Mucosa of rectum (tissue), 2 donors: Measurements from ENCODE around the gene COG8.
A peak's percentile ranks its signal among the peaks of the same experiment; 100 is the strongest.
"Not testable (repeated sequence)": the region's sequence is repeated elsewhere in the genome, so short reads cannot be mapped to it uniquely, and the experiment has no call there.

Experiments used
- H3K27ac ChIP-seq, 2 donors: one replicate each; pipeline ENCODE4 v1.7.0; 2013; ENCODE audit warnings: inconsistent platforms in 2 of 2, low read depth in 2 of 2, low read length in 2 of 2
- H3K27me3 ChIP-seq, 2 donors: one replicate each; pipeline ENCODE4 v1.7.0; 2013; ENCODE audit warnings: low read length in 2 of 2; ENCODE audit not compliant: control insufficient read depth in 2 of 2, insufficient read depth in 2 of 2
- H3K36me3 ChIP-seq, 2 donors: one replicate each; pipeline ENCODE4 v1.7.0; 2013; ENCODE audit warnings: low read length in 2 of 2; ENCODE audit not compliant: control insufficient read depth in 2 of 2, insufficient read depth in 2 of 2
- H3K4me1 ChIP-seq, 2 donors: one replicate each; pipeline ENCODE4 v1.7.0; 2013; ENCODE audit warnings: low read length in 2 of 2, mild to moderate bottlenecking in 1 of 2; ENCODE audit not compliant: control insufficient read depth in 2 of 2, insufficient read depth in 2 of 2
- H3K4me3 ChIP-seq, 2 donors: one replicate each; pipeline ENCODE4 v1.7.0; 2013; ENCODE audit warnings: low read length in 2 of 2
- H3K9ac ChIP-seq, 2 donors: one replicate each; pipeline ENCODE4 v1.7.0; 2013; ENCODE audit warnings: low read length in 2 of 2, low read depth in 1 of 2, mild to moderate bottlenecking in 1 of 2
- H3K9me3 ChIP-seq, 2 donors: one replicate each; pipeline ENCODE4 v1.7.0; 2013; ENCODE audit warnings: low read length in 2 of 2; ENCODE audit not compliant: control insufficient read depth in 2 of 2
- donor health status: healthy.
- donor health status: Normal muscosa, but diverticular disease.

Gene COG8

DNA sequence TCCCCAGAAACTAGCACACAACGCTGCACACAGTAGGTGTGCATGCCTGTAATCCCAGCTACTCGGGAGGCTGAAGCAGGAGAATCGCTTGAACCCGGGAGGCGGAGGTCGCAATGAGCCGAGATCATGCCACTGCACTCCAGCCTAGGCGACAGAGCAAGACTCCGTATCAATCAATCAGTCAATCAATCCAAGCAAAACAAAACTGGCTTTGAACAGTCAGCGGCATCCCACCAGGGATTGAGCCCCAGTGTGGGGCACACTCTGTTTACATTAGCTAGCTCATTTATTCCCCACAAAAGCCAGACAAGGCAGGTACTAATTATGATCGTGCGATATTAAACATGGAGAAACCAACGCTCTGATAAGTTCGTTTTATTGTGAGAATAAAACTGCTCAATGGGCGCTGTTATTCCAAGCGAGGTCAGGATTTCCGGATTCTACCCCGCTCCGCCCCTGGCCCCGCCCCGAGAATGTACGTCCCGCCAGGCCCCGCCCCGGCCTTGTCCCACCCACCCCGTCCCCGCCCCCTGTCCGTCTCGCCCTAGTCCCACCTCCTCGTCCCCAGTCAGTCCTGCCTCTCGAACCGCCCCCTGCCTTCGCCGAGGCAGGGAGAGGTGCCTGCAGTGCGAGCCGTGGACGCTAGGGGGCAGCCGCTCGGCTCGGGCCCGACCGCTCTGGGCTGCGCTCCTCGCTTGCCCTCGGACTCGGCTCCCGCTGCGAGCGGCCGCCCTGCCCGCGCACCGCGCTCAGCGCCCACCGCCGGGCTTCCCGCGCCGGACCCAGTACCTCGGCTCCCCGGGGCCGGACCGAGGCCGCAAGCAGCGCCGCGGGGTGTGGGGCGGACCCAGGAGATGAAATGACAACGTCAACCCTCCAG is 28.5 kb downstream of the COG8 start, which contains the start of gene VPS4A:
VPS4A (plus strand) TSS at position 698 of the 880 bp plus-strand sequence; CDS start at position 860, 162 bp downstream.
- Histone ChIP-seq H3K4me3 (peak within 1 kb of the TSS; percentile 80 to 93), H3K9me3 (no peaks in the 10 kb centered on the region), H3K27ac (peak within 1 kb of the TSS; percentile 82 to 86), H3K4me1 (peaks cover 4 to 10% of the 10 kb centered on the region in 2 donors), H3K27me3 (no peaks in the 10 kb centered on the region), H3K9ac (peak within 1 kb of the TSS; percentile 84 to 88), H3K36me3 (peaks cover 7 to 18% of the 10 kb centered on the region in 2 donors)

DNA sequence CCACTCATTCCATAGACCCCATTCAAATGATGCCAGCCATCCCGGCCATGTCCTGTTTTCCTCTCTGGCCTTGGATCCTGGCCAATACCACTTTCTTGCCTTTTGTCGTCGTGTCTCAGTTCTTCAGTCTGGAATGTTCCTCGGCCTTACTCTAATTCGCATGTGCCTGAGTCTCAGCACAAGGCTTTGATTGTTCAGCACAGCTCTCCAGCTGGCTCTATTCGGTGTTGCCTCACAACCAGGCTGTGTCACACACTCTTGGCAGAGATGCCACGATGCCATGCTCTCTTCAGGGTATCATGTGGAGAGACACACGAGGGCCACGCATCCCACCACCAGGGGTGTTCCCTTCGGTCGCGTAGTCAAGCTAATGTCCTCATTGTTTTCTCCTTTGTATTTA is 30.0 kb downstream of the COG8 start:
- Histone ChIP-seq H3K27ac (no peak overlapping the region), H3K9me3 (no peaks in the 10 kb centered on the region), H3K4me3 (no peak overlapping the region), H3K9ac (no peak overlapping the region), H3K4me1 (peaks cover 4 to 10% of the 10 kb centered on the region in 2 donors), H3K27me3 (no peaks in the 10 kb centered on the region), H3K36me3 (peaks cover under 1 to 3% of the 10 kb centered on the region in 2 donors)

DNA sequence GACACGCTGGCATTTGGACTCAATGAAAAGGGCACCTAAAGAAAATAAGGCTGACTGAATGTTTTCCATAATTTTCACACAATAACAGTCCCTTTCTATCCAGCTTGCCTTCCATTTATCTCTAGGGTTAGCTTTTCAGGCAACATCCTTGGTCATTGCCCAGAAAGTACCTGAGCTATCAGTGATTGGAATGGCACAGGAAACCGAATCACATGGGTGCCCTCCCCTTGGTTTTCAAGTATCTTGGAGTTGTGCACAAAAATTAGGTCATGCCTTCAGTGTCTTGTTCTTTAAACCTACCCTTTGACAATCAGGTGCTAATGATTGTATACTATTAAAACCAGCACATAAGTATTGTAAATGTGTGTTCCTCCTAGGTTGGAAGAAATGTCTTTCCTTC is 31.5 kb downstream of the COG8 start:
- H3K4me3 ChIP-seq, result no peak overlapping the region
- no peak overlapping the region for H3K9ac ChIP-seq
- peaks cover 2 to 4% of the 10 kb centered on the region in 2 donors for H3K36me3 ChIP-seq
- peaks cover 4 to 10% of the 10 kb centered on the region in 2 donors for H3K4me1 ChIP-seq
- H3K9me3 ChIP-seq, result no peaks in the 10 kb centered on the region
- H3K27ac ChIP-seq, result no peak overlapping the region
- no peaks in the 10 kb centered on the region for H3K27me3 ChIP-seq

DNA sequence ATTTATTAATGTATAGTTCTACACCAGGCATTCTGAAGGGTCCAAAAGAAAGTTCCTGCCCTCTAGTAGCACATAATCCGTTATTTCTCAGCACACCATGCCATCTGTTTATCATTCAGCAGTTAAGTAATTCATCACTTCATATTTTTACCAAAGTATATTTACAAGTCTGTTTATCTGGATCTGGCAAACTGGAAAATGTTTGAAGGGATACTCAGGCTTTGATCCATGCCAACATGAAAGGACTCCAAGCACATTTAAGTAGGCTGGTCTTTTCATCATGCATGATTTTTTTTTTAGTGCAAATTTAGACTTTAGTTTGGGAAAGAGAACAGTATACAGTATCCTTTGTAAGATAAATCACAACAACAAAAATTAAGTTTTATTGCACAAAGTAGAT is 32.3 kb downstream of the COG8 start:
- Histone ChIP-seq H3K36me3 (peaks cover 2 to 4% of the 10 kb centered on the region in 2 donors), H3K9ac (no peak overlapping the region), H3K4me1 (peaks cover 2 to 7% of the 10 kb centered on the region in 2 donors), H3K4me3 (no peak overlapping the region), H3K27ac (no peak overlapping the region), H3K27me3 (no peaks in the 10 kb centered on the region), H3K9me3 (no peaks in the 10 kb centered on the region)

DNA sequence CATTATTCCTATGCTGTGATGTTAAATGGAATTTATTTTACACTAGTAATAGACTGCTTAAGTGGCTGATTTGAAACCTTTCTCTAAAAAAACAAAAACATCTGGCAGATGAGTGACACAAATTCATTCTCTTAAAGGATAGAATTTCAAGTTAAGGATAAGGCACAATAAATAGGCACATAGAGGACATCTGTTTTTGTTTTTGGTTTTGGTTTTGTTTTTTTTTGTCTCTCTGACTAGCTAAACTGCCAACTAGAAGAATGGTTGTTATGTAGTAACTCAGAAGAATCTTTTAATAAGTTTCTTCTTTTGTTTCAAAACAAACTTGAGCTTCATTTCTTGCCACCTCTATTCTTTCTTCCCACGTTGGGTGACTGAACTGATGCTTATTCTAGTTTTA is 33.3 kb downstream of the COG8 start:
- H3K9me3 ChIP-seq, result no peaks in the 10 kb centered on the region
- H3K27ac ChIP-seq, result no peak overlapping the region
- peaks cover 7 to 9% of the 10 kb centered on the region in 2 donors for H3K36me3 ChIP-seq
- H3K4me3 ChIP-seq, result no peak overlapping the region
- peaks cover 0 to 4% of the 10 kb centered on the region in 2 donors for H3K4me1 ChIP-seq
- H3K27me3 ChIP-seq, result no peaks in the 10 kb centered on the region
- H3K9ac ChIP-seq, result no peak overlapping the region

DNA sequence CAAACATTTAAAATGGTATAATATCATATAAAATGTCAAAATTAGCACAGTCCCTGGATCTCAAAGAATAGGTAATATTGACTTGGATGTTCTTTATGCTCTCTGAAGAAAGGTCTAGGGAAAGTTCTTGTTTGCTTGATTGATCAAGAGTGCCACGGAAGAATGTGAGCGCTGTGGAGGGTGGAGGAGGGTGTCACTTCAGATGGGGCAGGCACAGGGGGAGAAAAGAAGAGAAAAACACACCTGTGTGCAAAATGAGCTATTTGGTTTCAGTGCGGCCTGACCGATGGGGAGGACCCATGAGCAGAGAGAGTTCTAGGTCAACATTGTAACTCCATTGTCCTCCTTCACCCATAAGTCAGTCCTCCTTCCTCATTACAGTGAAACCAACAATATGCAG is 37.1 kb downstream of the COG8 start:
- no peaks in the 10 kb centered on the region for H3K27me3 ChIP-seq
- no peak overlapping the region for H3K27ac ChIP-seq
- no peaks in the 10 kb centered on the region for H3K4me1 ChIP-seq
- peaks cover 18 to 20% of the 10 kb centered on the region in 2 donors for H3K36me3 ChIP-seq
- no peak overlapping the region for H3K9ac ChIP-seq
- H3K4me3 ChIP-seq, result no peak overlapping the region
- H3K9me3 ChIP-seq, result no peaks in the 10 kb centered on the region

DNA sequence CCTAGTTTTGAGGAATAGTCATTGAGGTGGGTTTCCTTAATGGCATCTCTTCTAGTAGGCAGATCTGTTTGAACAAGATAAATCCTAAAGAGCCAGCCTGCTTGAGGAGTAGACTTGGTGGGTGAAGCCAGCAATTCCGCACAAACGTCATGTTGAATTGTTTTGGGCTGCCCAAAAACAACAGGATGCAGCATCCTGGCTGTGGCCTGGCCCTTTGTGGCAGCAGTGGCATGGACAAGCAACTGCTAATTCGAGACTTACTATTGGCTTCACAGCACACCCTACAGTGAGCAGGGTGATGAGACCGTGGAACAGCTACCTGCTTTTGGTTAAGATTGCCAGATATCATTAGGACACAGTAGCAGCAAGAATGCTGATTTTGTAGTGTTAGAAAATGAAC is 37.5 kb downstream of the COG8 start:
- no peaks in the 10 kb centered on the region for H3K9me3 ChIP-seq
- H3K27ac ChIP-seq, result no peak overlapping the region
- H3K4me1 ChIP-seq, result no peaks in the 10 kb centered on the region
- peaks cover 18 to 20% of the 10 kb centered on the region in 2 donors for H3K36me3 ChIP-seq
- H3K4me3 ChIP-seq, result no peak overlapping the region
- no peaks in the 10 kb centered on the region for H3K27me3 ChIP-seq
- no peak overlapping the region for H3K9ac ChIP-seq

DNA sequence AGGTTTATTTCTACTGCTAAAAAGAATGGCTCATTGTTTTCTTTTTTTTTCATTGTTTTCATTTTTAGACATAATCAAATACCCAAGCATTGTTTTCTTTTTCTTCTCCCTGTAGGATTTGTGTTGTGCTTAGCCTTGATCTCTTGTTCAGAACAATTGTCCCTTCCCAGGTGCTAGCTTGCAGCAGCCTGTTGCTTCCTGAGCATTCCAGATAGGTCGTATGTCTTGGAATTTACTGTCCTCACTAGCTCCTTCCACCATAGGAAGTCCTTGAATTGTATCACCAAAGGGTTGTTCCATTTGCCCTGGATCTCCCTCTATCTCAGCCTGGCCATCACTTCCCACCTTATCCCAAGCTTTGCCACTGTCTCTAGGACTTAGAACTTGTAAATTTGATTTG is 38.2 kb downstream of the COG8 start:
- Histone ChIP-seq H3K27ac (no peak overlapping the region), H3K9me3 (no peaks in the 10 kb centered on the region), H3K27me3 (no peaks in the 10 kb centered on the region), H3K4me3 (no peak overlapping the region), H3K36me3 (peaks cover 18 to 20% of the 10 kb centered on the region in 2 donors), H3K9ac (no peak overlapping the region), H3K4me1 (no peaks in the 10 kb centered on the region)

DNA sequence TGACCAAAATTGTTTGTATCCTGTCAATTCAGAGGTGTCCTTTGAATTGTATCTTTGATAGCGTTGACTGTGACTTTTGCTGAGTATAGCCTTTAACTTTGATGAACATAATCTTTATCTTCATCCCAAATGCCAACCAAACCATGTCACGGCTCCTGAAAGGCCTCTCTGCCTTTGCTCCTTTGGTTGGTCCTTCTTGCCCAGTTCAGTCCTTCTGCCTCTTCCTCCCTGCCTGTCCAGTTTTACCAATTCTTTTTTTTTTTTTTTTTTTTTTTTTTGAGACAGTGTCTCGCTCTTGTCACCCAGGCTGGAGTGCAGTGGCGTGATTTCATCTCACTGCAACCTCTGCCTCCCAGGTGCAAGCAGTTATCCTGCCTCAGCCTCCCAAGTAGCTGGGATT is 41.1 kb downstream of the COG8 start:
- H3K9me3 ChIP-seq, result no peaks in the 10 kb centered on the region
- no peak overlapping the region for H3K4me3 ChIP-seq
- H3K36me3 ChIP-seq, result peaks cover 18% of the 10 kb centered on the region in 2 donors
- no peaks in the 10 kb centered on the region for H3K4me1 ChIP-seq
- no peaks in the 10 kb centered on the region for H3K27me3 ChIP-seq
- H3K9ac ChIP-seq, result no peak overlapping the region
- no peak overlapping the region for H3K27ac ChIP-seq

DNA sequence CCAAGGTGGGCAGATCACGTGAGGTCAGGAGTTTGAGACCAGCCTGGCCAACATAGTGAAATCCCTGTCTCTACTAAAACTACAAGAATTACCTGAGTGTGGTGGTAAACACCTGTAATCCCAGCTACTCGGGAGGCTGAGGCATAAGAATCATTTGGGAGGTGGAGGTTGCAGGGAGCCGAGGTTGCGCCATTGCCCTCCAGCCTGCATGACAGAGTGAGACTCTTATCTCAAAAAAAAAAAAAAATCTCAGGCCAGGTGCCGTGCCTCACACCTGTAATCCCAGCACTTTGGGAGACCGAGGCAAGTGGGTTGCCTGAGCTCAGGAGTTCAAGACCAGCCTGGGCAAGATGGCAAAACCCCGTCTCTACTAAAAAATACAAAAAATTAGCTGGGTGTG is 42.6 kb downstream of the COG8 start:
- not testable (repeated sequence) for H3K4me1 ChIP-seq, H3K27me3 ChIP-seq, H3K27ac ChIP-seq, H3K9me3 ChIP-seq, H3K9ac ChIP-seq, H3K4me3 ChIP-seq
- peaks cover 16 to 18% of the 10 kb centered on the region in 2 donors for H3K36me3 ChIP-seq
